ENCODE data around the gene SARM1.
"Not testable (repeated sequence)": the region's sequence is repeated elsewhere in the genome, so short reads cannot be mapped to it uniquely, and the experiment has no call there.

Gene SARM1

GRCh38 chr17:28433721-28434120, 62.2 kb downstream of the SARM1 start:
- no peak for DNase-seq

- not testable (repeated sequence) for DNase-seq
Measured at GRCh38 chr17:28434326-28434725, 62.8 kb downstream of the SARM1 start.

DNA sequence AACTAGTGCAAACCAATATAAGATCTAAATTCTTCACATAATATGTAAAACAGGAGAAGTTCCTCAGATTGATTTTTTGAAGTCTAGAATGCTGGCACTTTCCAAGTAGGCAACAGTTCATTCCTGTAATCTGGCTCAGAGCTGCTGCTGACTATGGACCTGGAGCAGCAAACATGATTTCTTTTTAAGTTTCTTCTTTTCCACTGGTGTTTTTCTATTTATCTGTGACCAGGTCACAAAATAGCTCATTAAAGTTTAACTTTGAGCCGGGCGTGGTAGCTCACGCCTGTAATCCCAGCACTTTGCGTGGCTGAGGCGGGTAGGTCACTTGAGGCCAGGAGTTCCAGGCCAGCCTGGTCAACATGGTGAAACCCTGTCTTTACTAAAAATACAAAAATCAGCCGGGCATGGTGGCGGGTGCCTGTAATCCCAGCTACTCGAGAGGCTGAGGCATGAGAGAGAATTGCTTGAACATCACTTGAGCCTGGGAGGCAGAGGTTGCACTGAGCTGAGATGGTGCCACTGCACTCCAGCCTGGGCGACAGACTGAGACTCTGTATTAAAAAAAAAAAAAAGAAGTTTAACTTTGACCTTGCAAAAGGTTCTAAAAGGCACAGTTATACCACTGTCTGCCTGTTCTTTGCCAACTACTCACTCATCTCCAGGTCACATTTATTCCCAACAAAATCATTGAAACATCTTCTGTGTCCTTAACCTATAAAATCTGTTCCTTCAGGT, 72.6 kb downstream of the SARM1 start:
- no peak for DNase-seq

DNA sequence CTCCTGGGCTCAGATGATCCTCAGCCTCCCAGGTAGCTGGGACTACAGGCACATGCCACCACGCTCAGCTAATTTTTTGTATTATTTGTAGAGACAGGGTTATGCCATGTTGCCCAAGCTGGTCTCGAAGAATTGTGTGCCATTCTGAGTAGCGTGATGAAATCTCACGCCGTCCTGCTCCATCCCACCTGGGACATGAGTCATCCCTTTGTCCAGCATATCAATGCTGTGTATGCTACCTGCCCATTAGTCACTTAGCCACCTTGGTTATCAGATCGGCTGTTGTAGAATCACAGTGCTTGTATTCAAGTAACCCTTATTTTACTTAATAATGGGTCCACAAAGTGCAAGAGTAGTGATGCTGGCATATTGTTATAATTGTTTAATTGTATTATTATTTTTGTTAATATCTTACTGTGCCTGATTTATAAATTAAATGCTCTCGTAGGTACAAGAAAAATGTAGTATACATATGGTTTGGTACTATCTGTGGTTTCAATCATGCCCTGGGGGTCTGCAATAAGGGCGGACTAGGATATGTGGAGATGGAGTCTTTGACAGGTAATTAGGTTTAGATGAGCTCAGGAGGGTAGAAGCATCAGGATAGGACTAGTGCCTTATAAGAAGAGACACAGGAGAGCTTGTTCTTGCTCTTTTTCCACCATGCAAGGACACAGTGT, 75.4 kb downstream of the SARM1 start:
- DNase-seq, result no peak

DNA sequence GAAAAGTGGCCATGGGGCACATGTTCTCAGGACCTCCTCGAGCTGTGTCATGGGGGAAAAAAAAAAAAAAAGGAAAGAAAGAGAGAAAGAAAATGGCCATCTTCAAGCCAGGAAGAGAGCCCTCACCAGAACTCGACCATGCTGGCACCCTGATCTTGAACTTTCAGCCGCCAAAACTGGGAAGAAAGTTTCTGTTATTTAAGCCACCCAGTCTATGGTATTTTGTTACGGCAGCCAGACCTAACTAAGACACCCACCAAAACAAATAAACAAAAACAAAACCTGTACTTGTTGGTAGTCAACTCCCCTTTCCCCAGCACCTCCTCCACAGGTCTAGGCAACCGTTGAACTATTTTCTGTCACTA, 75.9 kb downstream of the SARM1 start:
- DNase-seq, result no peak

GRCh38 chr17:28449859-28450258, 78.4 kb downstream of the SARM1 start:
- no peak for DNase-seq

Measured in activated gamma-delta T cell treated with Interleukin-2 at 50 U/mL for 16 hours (primary cell).